Omental fat pad (tissue), 4 donors: ENCODE results near the gene BBLN. TPM values are rescaled to one million over a fixed set of nuclear protein-coding genes. Genes with fewer than 3 reads are reported as not detected.

Experiments
- ATAC-seq: fragments of 150-250 bp; one replicate; pipeline ENCODE4 v1.9.1; 2016; ENCODE audit warnings: mild to moderate bottlenecking, moderate library complexity; ENCODE audit not compliant: low FRiP score
- DNase-seq: peaks from one replicate; pipeline ENCODE4 v3.0.0-alpha.2; 2019; ENCODE audit warnings: low spot score
- CTCF ChIP-seq, 3 donors: fragments of 450-650 bp; IDR thresholded peaks; one replicate each; pipeline ENCODE4 v1.5.1; 2016 to 2017; ENCODE audit warnings: antibody characterized with exemption in 3 of 3, mild to moderate bottlenecking in 3 of 3, moderate library complexity in 2 of 3
- total RNA-seq, 4 donors: library from RNA; depleted of rRNA; stranded (reverse); fragments of >200 nt; gene quantifications; one replicate each; pipeline ENCODE4 v1.1.0, GENCODE V29; 2016

The BBLN gene
- total RNA-seq, 4 donors from 2014 or later, result 117 to 174 (median 138) TPM

- DNase-seq, result no peak
- no peak for TF ChIP-seq CTCF (IDR thresholded peaks at IDR 0.05)
- no peak for ATAC-seq
Observed at GRCh38 chr9:128121924-128122808, 37.9 kb upstream of the BBLN start.

GRCh38 chr9:128122809-128123175 lies 37.3 kb upstream of the BBLN start:
- ATAC-seq (no peak), DNase-seq (no peak)
- no peak for TF ChIP-seq CTCF (IDR thresholded peaks at IDR 0.05)

- ATAC-seq, result no peak
Observed at GRCh38 chr9:128123451-128124080, 36.5 kb upstream of the BBLN start.

GRCh38 chr9:128124451-128124850 lies 35.6 kb upstream of the BBLN start:
- DNase-seq (no peak), ATAC-seq (no peak)
- no peak for TF ChIP-seq CTCF (IDR thresholded peaks at IDR 0.05)

More at GRCh38 chr9:128123451-128124080, 36.5 kb upstream of the BBLN start:
- DNase-seq, result no peak
- no peak for TF ChIP-seq CTCF (IDR thresholded peaks at IDR 0.05)

- TF ChIP-seq CTCF (IDR thresholded peaks at IDR 0.05), result peak in 1 of 3 donors; percentile 20
Observed at GRCh38 chr9:128124873-128125579, 35.0 kb upstream of the BBLN start.

GRCh38 chr9:128125580-128126354 lies 34.3 kb upstream of the BBLN start:
- DNase-seq, result no peak
- no peak for TF ChIP-seq CTCF (IDR thresholded peaks at IDR 0.05)
- no peak for ATAC-seq

More at GRCh38 chr9:128124873-128125579, 35.0 kb upstream of the BBLN start:
- no peak for ATAC-seq
- peak; percentile 68 for DNase-seq
